Activated CD4-positive, alpha-beta memory T cell treated with anti-CD3 and anti-CD28 coated beads, Interleukin-2, amount 10 ng/mL, durations not matched to agents 7 days and 5 days (primary cell): ENCODE data around the gene EBF3. TPM values are rescaled to one million over a fixed set of nuclear protein-coding genes. Genes with fewer than 3 reads are reported as not detected.

Source experiments
- CTCF ChIA-PET: fragments of 350-600 bp; sonication (Branson Sonifier 250); formaldehyde crosslinking; loops from one replicate; lab custom pipeline; 2021; ENCODE audit warnings: antibody characterized with exemption, inconsistent platforms; lab: Charles Lee
- POLR2A ChIA-PET: fragments of 350-600 bp; sonication (Branson Sonifier 250); formaldehyde crosslinking; loops from one replicate; lab custom pipeline; 2021; ENCODE audit warnings: antibody characterized with exemption; lab: Charles Lee
- DNase-seq: peaks from one replicate; pipeline ENCODE4 v3.0.0-alpha.2; 2020
- H3K27ac Mint-ChIP-seq: one replicate; pipeline ENCODE4 v1.8.0; 2021; ENCODE audit warnings: mild to moderate bottlenecking, mixed read lengths
- H3K27me3 Mint-ChIP-seq: one replicate; pipeline ENCODE4 v1.8.0; 2021; ENCODE audit warnings: mixed read lengths
- H3K36me3 Mint-ChIP-seq: one replicate; pipeline ENCODE4 v1.8.0; 2021; ENCODE audit warnings: low read depth, mixed read lengths
- H3K4me1 Mint-ChIP-seq: one replicate; pipeline ENCODE4 v1.8.0; 2021; ENCODE audit warnings: mixed read lengths
- H3K4me3 Mint-ChIP-seq: one replicate; pipeline ENCODE4 v1.8.0; 2021; ENCODE audit warnings: mild to moderate bottlenecking, mixed read lengths
- H3K9me3 Mint-ChIP-seq: one replicate; pipeline ENCODE4 v1.8.0; 2021; ENCODE audit warnings: mixed read lengths
- total RNA-seq, 2 experiments: library from RNA; stranded (reverse); gene quantifications; one replicate each; pipeline ENCODE4 v1.2.3, GENCODE V29; 2021

EBF3 gene
- total RNA-seq: not detected

- CTCF ChIA-PET: no interaction called here
- POLR2A ChIA-PET: no interaction called here
- peaks cover 6% of the 10 kb centered on the region for H3K36me3 Mint-ChIP-seq
- H3K9me3 Mint-ChIP-seq: no peaks in the 10 kb centered on the region
- H3K4me1 Mint-ChIP-seq: peaks cover 14% of the 10 kb centered on the region
- peak; percentile 34 for DNase-seq
- H3K4me3 Mint-ChIP-seq: peak within 1 kb of the TSS; percentile 48
- H3K27me3 Mint-ChIP-seq: peaks cover 64% of the 10 kb centered on the region
- H3K27ac Mint-ChIP-seq: peak within 1 kb of the TSS; percentile 40
Measured at GRCh38 chr10:129963641-129964501, at the start of gene EBF3. Gene EBF3, minus strand, starts transcription at chr10:129964274. Its CDS starts 506 bp downstream, at chr10:129963768.

- no peak overlapping the region for H3K27ac Mint-ChIP-seq
- H3K4me1 Mint-ChIP-seq: peaks cover 6% of the 10 kb centered on the region
- H3K27me3 Mint-ChIP-seq: no peaks in the 10 kb centered on the region
- DNase-seq: no peak
- no peaks in the 10 kb centered on the region for H3K9me3 Mint-ChIP-seq
- H3K4me3 Mint-ChIP-seq: no peak overlapping the region
- no peaks in the 10 kb centered on the region for H3K36me3 Mint-ChIP-seq
- ChIA-PET CTCF (no interaction called here), POLR2A (no interaction called here)
Measured at GRCh38 chr10:130013335-130014262, 49.5 kb upstream of the EBF3 start.

- ChIA-PET CTCF (no interaction called here), POLR2A (no interaction called here)
- Mint-ChIP-seq H3K27me3 (peaks cover 3% of the 10 kb centered on the region), H3K4me1 (no peaks in the 10 kb centered on the region), H3K9me3 (no peaks in the 10 kb centered on the region), H3K27ac (no peak overlapping the region), H3K4me3 (no peak overlapping the region), H3K36me3 (no peaks in the 10 kb centered on the region)
- DNase-seq: no peak
Measured at GRCh38 chr10:130012129-130012528, 48.1 kb upstream of the EBF3 start.

GRCh38 chr10:130010653-130011052 is 46.6 kb upstream of the EBF3 start:
- no peak overlapping the region for H3K4me3 Mint-ChIP-seq
- POLR2A ChIA-PET: no interaction called here
- CTCF ChIA-PET: no interaction called here
- peaks cover 6% of the 10 kb centered on the region for H3K27me3 Mint-ChIP-seq
- H3K4me1 Mint-ChIP-seq: no peaks in the 10 kb centered on the region
- H3K36me3 Mint-ChIP-seq: no peaks in the 10 kb centered on the region
- no peak overlapping the region for H3K27ac Mint-ChIP-seq
- no peaks in the 10 kb centered on the region for H3K9me3 Mint-ChIP-seq
- DNase-seq: no peak

GRCh38 chr10:130009228-130009627 is 45.2 kb upstream of the EBF3 start:
- CTCF ChIA-PET: no interaction called here
- POLR2A ChIA-PET: no interaction called here
- H3K9me3 Mint-ChIP-seq: peaks cover 3% of the 10 kb centered on the region

GRCh38 chr10:130003787-130004613 is 39.9 kb upstream of the EBF3 start:
- no peak for DNase-seq
- ChIA-PET CTCF (no interaction called here), POLR2A (interaction anchor here (0.6 kb wide), 1 partner anchor 941 kb away, joined by 3 read pairs; no protein-coding TSS in a partner anchor)
- peaks cover 3% of the 10 kb centered on the region for H3K9me3 Mint-ChIP-seq
- H3K27me3 Mint-ChIP-seq: peaks cover 13% of the 10 kb centered on the region
- no peaks in the 10 kb centered on the region for H3K36me3 Mint-ChIP-seq
- no peaks in the 10 kb centered on the region for H3K4me1 Mint-ChIP-seq
- no peak overlapping the region for H3K27ac Mint-ChIP-seq
- H3K4me3 Mint-ChIP-seq: no peak overlapping the region

More at GRCh38 chr10:130009228-130009627, 45.2 kb upstream of the EBF3 start:
- Mint-ChIP-seq H3K36me3 (no peaks in the 10 kb centered on the region), H3K27me3 (peaks cover 13% of the 10 kb centered on the region), H3K4me3 (no peak overlapping the region), H3K4me1 (no peaks in the 10 kb centered on the region), H3K27ac (no peak overlapping the region)
- no peak for DNase-seq

GRCh38 chr10:130003166-130003565 is 39.1 kb upstream of the EBF3 start:
- DNase-seq: no peak
- POLR2A ChIA-PET: no interaction called here
- Mint-ChIP-seq H3K27me3 (peaks cover 13% of the 10 kb centered on the region), H3K4me3 (no peak overlapping the region), H3K4me1 (no peaks in the 10 kb centered on the region), H3K9me3 (peaks cover 3% of the 10 kb centered on the region), H3K36me3 (no peaks in the 10 kb centered on the region), H3K27ac (no peak overlapping the region)
- CTCF ChIA-PET: no interaction called here

- Mint-ChIP-seq H3K27me3 (peaks cover 18% of the 10 kb centered on the region), H3K4me3 (no peak overlapping the region), H3K4me1 (no peaks in the 10 kb centered on the region), H3K9me3 (peaks cover 3% of the 10 kb centered on the region), H3K36me3 (no peaks in the 10 kb centered on the region), H3K27ac (no peak overlapping the region)
- DNase-seq: no peak
- CTCF ChIA-PET: no interaction called here
- POLR2A ChIA-PET: no interaction called here
Measured at GRCh38 chr10:130002606-130003005, 38.5 kb upstream of the EBF3 start.

GRCh38 chr10:130000918-130001317 is 36.8 kb upstream of the EBF3 start:
- Mint-ChIP-seq H3K27me3 (peaks cover 24% of the 10 kb centered on the region), H3K9me3 (peaks cover 3% of the 10 kb centered on the region), H3K36me3 (no peaks in the 10 kb centered on the region), H3K4me1 (no peaks in the 10 kb centered on the region), H3K4me3 (no peak overlapping the region), H3K27ac (no peak overlapping the region)
- DNase-seq: no peak
- POLR2A ChIA-PET: no interaction called here
- CTCF ChIA-PET: no interaction called here

GRCh38 chr10:129999140-129999539 is 35.1 kb upstream of the EBF3 start:
- Mint-ChIP-seq H3K27ac (no peak overlapping the region), H3K4me3 (no peak overlapping the region), H3K36me3 (no peaks in the 10 kb centered on the region), H3K9me3 (no peaks in the 10 kb centered on the region), H3K4me1 (no peaks in the 10 kb centered on the region), H3K27me3 (peaks cover 27% of the 10 kb centered on the region)
- POLR2A ChIA-PET: no interaction called here
- CTCF ChIA-PET: no interaction called here
- DNase-seq: no peak

- CTCF ChIA-PET: no interaction called here
- DNase-seq: no peak
- no peaks in the 10 kb centered on the region for H3K36me3 Mint-ChIP-seq
- H3K4me3 Mint-ChIP-seq: no peak overlapping the region
- H3K4me1 Mint-ChIP-seq: no peaks in the 10 kb centered on the region
- H3K9me3 Mint-ChIP-seq: peaks cover 4% of the 10 kb centered on the region
- H3K27ac Mint-ChIP-seq: no peak overlapping the region
- H3K27me3 Mint-ChIP-seq: peaks cover 37% of the 10 kb centered on the region
- POLR2A ChIA-PET: no interaction called here
Measured at GRCh38 chr10:129993621-129994020, 29.5 kb upstream of the EBF3 start.

GRCh38 chr10:129992356-129992755 is 28.3 kb upstream of the EBF3 start:
- no peak for DNase-seq
- Mint-ChIP-seq H3K9me3 (peaks cover 4% of the 10 kb centered on the region), H3K36me3 (no peaks in the 10 kb centered on the region), H3K27ac (no peak overlapping the region), H3K4me3 (no peak overlapping the region), H3K4me1 (no peaks in the 10 kb centered on the region), H3K27me3 (peaks cover 37% of the 10 kb centered on the region)
- POLR2A ChIA-PET: no interaction called here
- CTCF ChIA-PET: no interaction called here
